Measurements from ENCODE around the gene ADGRG2. TPM values are rescaled to one million over a fixed set of nuclear protein-coding genes. Genes with fewer than 3 reads are reported as not detected.

Gene ADGRG2
- polyA plus RNA-seq, 1 donor from 2014 or later: 0.05 TPM

GRCh38 chrX:18962329-18962728, 159.9 kb downstream of the ADGRG2 start:
- H3K36me3 ChIP-seq (ENCODE audit: insufficient read depth, low read length): no peaks in the 10 kb centered on the region

GRCh38 chrX:18961686-18962085, 160.6 kb downstream of the ADGRG2 start:
- Histone ChIP-seq H2AFZ (ENCODE audit: low read depth, low read length) (no peak overlapping the region), H3K9me3 (ENCODE audit: low read length) (no peaks in the 10 kb centered on the region), H3K9me2 (ENCODE audit: insufficient read depth, low read length) (no peaks in the 10 kb centered on the region), H3K27ac (ENCODE audit: low read length) (no peak overlapping the region), H3K9ac (ENCODE audit: low read length) (no peak overlapping the region), H3K79me2 (replicated peaks; ENCODE audit: insufficient read depth, low read length) (no peaks in the 10 kb centered on the region), H3F3A (ENCODE audit: insufficient read depth, low read length, poor library complexity, severe bottlenecking) (no peaks in the 10 kb centered on the region), H3K4me3 (ENCODE audit: low read length) (no peak overlapping the region), H4K20me1 (ENCODE audit: insufficient read depth) (no peaks in the 10 kb centered on the region), H3K4me2 (ENCODE audit: low read length) (no peak overlapping the region), H3K27me3 (ENCODE audit: insufficient read depth, low read depth, low read length) (no peaks in the 10 kb centered on the region), H3K36me3 (ENCODE audit: insufficient read depth, low read length) (no peaks in the 10 kb centered on the region)
- TF ChIP-seq, protein P1, sequence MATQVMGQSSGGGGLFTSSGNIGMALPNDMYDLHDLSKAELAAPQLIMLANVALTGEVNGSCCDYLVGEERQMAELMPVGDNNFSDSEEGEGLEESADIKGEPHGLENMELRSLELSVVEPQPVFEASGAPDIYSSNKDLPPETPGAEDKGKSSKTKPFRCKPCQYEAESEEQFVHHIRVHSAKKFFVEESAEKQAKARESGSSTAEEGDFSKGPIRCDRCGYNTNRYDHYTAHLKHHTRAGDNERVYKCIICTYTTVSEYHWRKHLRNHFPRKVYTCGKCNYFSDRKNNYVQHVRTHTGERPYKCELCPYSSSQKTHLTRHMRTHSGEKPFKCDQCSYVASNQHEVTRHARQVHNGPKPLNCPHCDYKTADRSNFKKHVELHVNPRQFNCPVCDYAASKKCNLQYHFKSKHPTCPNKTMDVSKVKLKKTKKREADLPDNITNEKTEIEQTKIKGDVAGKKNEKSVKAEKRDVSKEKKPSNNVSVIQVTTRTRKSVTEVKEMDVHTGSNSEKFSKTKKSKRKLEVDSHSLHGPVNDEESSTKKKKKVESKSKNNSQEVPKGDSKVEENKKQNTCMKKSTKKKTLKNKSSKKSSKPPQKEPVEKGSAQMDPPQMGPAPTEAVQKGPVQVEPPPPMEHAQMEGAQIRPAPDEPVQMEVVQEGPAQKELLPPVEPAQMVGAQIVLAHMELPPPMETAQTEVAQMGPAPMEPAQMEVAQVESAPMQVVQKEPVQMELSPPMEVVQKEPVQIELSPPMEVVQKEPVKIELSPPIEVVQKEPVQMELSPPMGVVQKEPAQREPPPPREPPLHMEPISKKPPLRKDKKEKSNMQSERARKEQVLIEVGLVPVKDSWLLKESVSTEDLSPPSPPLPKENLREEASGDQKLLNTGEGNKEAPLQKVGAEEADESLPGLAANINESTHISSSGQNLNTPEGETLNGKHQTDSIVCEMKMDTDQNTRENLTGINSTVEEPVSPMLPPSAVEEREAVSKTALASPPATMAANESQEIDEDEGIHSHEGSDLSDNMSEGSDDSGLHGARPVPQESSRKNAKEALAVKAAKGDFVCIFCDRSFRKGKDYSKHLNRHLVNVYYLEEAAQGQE (IDR thresholded peaks at IDR 0.05; ENCODE audit: borderline replicate concordance): no peak
- TF ChIP-seq EZH2 (IDR thresholded peaks at IDR 0.05; ENCODE audit: borderline replicate concordance, insufficient read depth, low read length, poor library complexity, severe bottlenecking) (no peak), TAF1 (IDR thresholded peaks at IDR 0.05; ENCODE audit: low read depth) (no peak), SMC3 (conservative IDR thresholded peaks at IDR 0.05; ENCODE audit: poor library complexity) (no peak), RAD21 (conservative IDR thresholded peaks at IDR 0.05) (no peak), EP300 (conservative IDR thresholded peaks at IDR 0.05; ENCODE audit: poor library complexity, severe bottlenecking) (no peak), CTCF (IDR thresholded peaks at IDR 0.05; ENCODE audit: poor library complexity, severe bottlenecking) (no peak), MXI1 (conservative IDR thresholded peaks at IDR 0.05; ENCODE audit: poor library complexity, severe bottlenecking) (no peak), POLR2AphosphoS5 (IDR thresholded peaks at IDR 0.05) (no peak)

More at GRCh38 chrX:18962329-18962728, 159.9 kb downstream of the ADGRG2 start:
- H3K9me2 ChIP-seq (ENCODE audit: insufficient read depth, low read length): no peaks in the 10 kb centered on the region
- no peak overlapping the region for H3K4me2 ChIP-seq (ENCODE audit: low read length)
- H3K27ac ChIP-seq (ENCODE audit: low read length): no peak overlapping the region
- H3K79me2 ChIP-seq (replicated peaks; ENCODE audit: insufficient read depth, low read length): no peaks in the 10 kb centered on the region
- H3K9me3 ChIP-seq (ENCODE audit: low read length): no peaks in the 10 kb centered on the region
- no peaks in the 10 kb centered on the region for H3F3A ChIP-seq (ENCODE audit: insufficient read depth, low read length, poor library complexity, severe bottlenecking)
- H3K9ac ChIP-seq (ENCODE audit: low read length): no peak overlapping the region
- no peaks in the 10 kb centered on the region for H4K20me1 ChIP-seq (ENCODE audit: insufficient read depth)
- TF ChIP-seq RAD21 (conservative IDR thresholded peaks at IDR 0.05) (no peak), CTCF (IDR thresholded peaks at IDR 0.05; ENCODE audit: poor library complexity, severe bottlenecking) (no peak), EP300 (conservative IDR thresholded peaks at IDR 0.05; ENCODE audit: poor library complexity, severe bottlenecking) (no peak), EZH2 (IDR thresholded peaks at IDR 0.05; ENCODE audit: borderline replicate concordance, insufficient read depth, low read length, poor library complexity, severe bottlenecking) (no peak), TAF1 (IDR thresholded peaks at IDR 0.05; ENCODE audit: low read depth) (no peak), POLR2AphosphoS5 (IDR thresholded peaks at IDR 0.05) (no peak)
- TF ChIP-seq, protein P1 (IDR thresholded peaks at IDR 0.05; ENCODE audit: borderline replicate concordance): no peak
- H3K4me3 ChIP-seq (ENCODE audit: low read length): no peak overlapping the region
- H2AFZ ChIP-seq (ENCODE audit: low read depth, low read length): no peak overlapping the region
- no peaks in the 10 kb centered on the region for H3K27me3 ChIP-seq (ENCODE audit: insufficient read depth, low read depth, low read length)
